PFSK-1 (cell line): Measurements from ENCODE around the gene SPRR5.

Experiments
- FOXP2 ChIP-seq: optimal IDR thresholded peaks from 2 replicates; pipeline ENCODE3; 2011; ENCODE audit warnings: borderline replicate concordance, control low read depth, inconsistent platforms; ENCODE audit not compliant: insufficient read depth; ENCODE audit errors: extremely low read length, extremely low read depth
- POLR2AphosphoS5 ChIP-seq: IDR thresholded peaks from 2 replicates; pipeline ENCODE4 v1.6.1; 2012; ENCODE audit warnings: low read depth, mild to moderate bottlenecking, control low read depth, low read length, moderate library complexity
- REST ChIP-seq, 2 experiments: IDR thresholded peaks; 2 replicates each; pipeline versions ENCODE4 v1.6.1 to v1.8.0; 2011 to 2012; ENCODE audit warnings: low read depth in 2 of 2, low read length in 2 of 2, control low read depth in 1 of 2, inconsistent platforms in 1 of 2, mild to moderate bottlenecking in 1 of 2, moderate library complexity in 1 of 2; ENCODE audit not compliant: insufficient read depth in 1 of 2
- SIN3A ChIP-seq: IDR thresholded peaks from 2 replicates; pipeline ENCODE4 v1.6.1; 2012; ENCODE audit warnings: mild to moderate bottlenecking, low read length, moderate library complexity, borderline replicate concordance; ENCODE audit not compliant: insufficient read depth
- TAF1 ChIP-seq: IDR thresholded peaks from 2 replicates; pipeline ENCODE4 v1.6.1; 2012; ENCODE audit warnings: low read length, control low read depth, borderline replicate concordance; ENCODE audit not compliant: insufficient read depth

The SPRR5 gene

DNA sequence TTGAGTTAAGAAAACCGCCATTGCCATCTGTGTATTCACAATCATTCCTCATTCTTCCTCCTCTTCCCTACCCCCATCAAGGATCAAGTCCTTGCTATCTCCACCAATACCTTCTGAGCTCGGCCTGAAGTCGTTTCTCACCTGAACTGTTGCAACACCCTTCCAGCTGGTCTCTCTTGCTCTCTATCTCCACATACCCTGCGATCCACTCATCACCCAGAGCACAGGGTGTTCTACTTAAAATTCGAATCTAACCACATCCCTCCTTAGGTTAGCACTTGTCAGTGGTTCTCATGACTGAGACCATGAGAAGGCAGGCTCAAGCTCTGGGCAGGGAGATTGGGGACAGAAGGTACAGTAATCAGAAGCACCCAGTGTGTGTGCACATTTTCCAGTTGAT, 34.1 kb upstream of the SPRR5 start:
- TF ChIP-seq REST (IDR thresholded peaks at IDR 0.05; ENCODE audit: insufficient read depth in 1 of 2, low read depth in 2 of 2, low read length in 2 of 2) (no peak), POLR2AphosphoS5 (no peak)

GRCh38 chr1:152917794-152918193, 29.2 kb upstream of the SPRR5 start:
- TF ChIP-seq FOXP2, result no peak
- TF ChIP-seq POLR2AphosphoS5, result no peak
- no peak for TF ChIP-seq REST (IDR thresholded peaks at IDR 0.05; ENCODE audit: insufficient read depth in 1 of 2, low read depth in 2 of 2, low read length in 2 of 2)

DNA sequence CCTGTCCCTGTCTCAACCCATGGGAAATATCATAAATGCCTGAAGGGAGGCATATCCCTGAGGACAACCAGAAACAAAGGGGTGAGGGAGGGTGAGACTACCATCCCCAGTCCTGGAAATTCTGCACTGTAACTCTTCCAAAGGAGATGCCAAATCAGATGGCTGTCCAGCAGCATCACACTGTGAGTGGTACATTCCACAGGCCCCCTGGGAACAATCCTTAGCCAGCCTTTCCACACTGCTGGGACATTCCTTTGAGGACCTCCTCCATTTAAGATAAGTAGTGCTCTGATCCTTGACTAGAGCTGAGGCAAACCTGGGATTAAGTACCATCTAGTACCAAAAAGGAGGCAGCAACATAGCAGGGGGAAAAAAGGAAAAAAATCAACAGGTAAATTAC, 27.9 kb upstream of the SPRR5 start:
- no peak for TF ChIP-seq FOXP2
- TF ChIP-seq POLR2AphosphoS5, result no peak
- no peak for TF ChIP-seq SIN3A
- TF ChIP-seq REST (IDR thresholded peaks at IDR 0.05; ENCODE audit: insufficient read depth in 1 of 2, low read depth in 2 of 2, low read length in 2 of 2), result no peak
- TF ChIP-seq TAF1, result no peak

GRCh38 chr1:152924191-152924590, 22.8 kb upstream of the SPRR5 start:
- TF ChIP-seq TAF1, result no peak
- no peak for TF ChIP-seq REST (IDR thresholded peaks at IDR 0.05; ENCODE audit: insufficient read depth in 1 of 2, low read depth in 2 of 2, low read length in 2 of 2)
- no peak for TF ChIP-seq SIN3A
- TF ChIP-seq FOXP2, result no peak
- TF ChIP-seq POLR2AphosphoS5, result no peak

GRCh38 chr1:152926091-152926490, 20.9 kb upstream of the SPRR5 start:
- no peak for TF ChIP-seq FOXP2
- no peak for TF ChIP-seq TAF1
- no peak for TF ChIP-seq POLR2AphosphoS5
- TF ChIP-seq SIN3A, result no peak
- no peak for TF ChIP-seq REST (IDR thresholded peaks at IDR 0.05; ENCODE audit: insufficient read depth in 1 of 2, low read depth in 2 of 2, low read length in 2 of 2)
